Endodermal cell (in vitro differentiated cells): Measurements from ENCODE around the gene SPATA24. TPM values are rescaled to one million over a fixed set of nuclear protein-coding genes. Genes with fewer than 3 reads are reported as not detected.

Experiments used
- DNase-seq: peaks from one replicate; pipeline ENCODE4 v3.0.0-alpha.2; 2017
- H3K27ac ChIP-seq: 2 replicates; pipeline ENCODE4 v1.5.1; 2013; ENCODE audit warnings: mild to moderate bottlenecking, low read depth, low read length, moderate library complexity
- H3K27me3 ChIP-seq: 2 replicates; pipeline ENCODE4 v1.6.1; 2013; ENCODE audit warnings: mild to moderate bottlenecking, low read length, moderate library complexity; ENCODE audit not compliant: insufficient read depth, control insufficient read depth, poor library complexity, severe bottlenecking
- H3K36me3 ChIP-seq: 2 replicates; pipeline ENCODE4 v1.7.0; 2013; ENCODE audit warnings: mild to moderate bottlenecking, low read length, moderate library complexity; ENCODE audit not compliant: control insufficient read depth, insufficient read depth
- H3K4me1 ChIP-seq: one replicate; pipeline ENCODE4 v1.7.0; 2013; ENCODE audit warnings: low read length; ENCODE audit not compliant: control insufficient read depth, insufficient read depth
- H3K4me3 ChIP-seq: 2 replicates; pipeline ENCODE4 v1.5.1; 2013; ENCODE audit warnings: mild to moderate bottlenecking, low read length, moderate library complexity
- H3K9ac ChIP-seq: 2 replicates; pipeline ENCODE4 v1.6.1; 2013; ENCODE audit warnings: mild to moderate bottlenecking, low read length, moderate library complexity; ENCODE audit not compliant: poor library complexity, severe bottlenecking; ENCODE audit errors: extremely low read depth
- H3K9me3 ChIP-seq: 2 replicates; pipeline ENCODE4 v1.6.1; 2013; ENCODE audit warnings: mild to moderate bottlenecking, low read length, moderate library complexity; ENCODE audit not compliant: control insufficient read depth
- H3K27ac Mint-ChIP-seq: 2 replicates; pipeline ENCODE4 v1.8.0; 2020; ENCODE audit warnings: mixed read lengths
- H3K27me3 Mint-ChIP-seq: 2 replicates; pipeline ENCODE4 v1.8.0; 2021; ENCODE audit warnings: mild to moderate bottlenecking, mixed read lengths; ENCODE audit not compliant: insufficient read depth
- H3K36me3 Mint-ChIP-seq: 2 replicates; pipeline ENCODE4 v1.8.0; 2020; ENCODE audit warnings: low read depth, mixed read lengths
- H3K4me1 Mint-ChIP-seq: 2 replicates; pipeline ENCODE4 v1.8.0; 2020; ENCODE audit warnings: mixed read lengths
- H3K4me3 Mint-ChIP-seq: 2 replicates; pipeline ENCODE4 v1.8.0; 2020; ENCODE audit warnings: mild to moderate bottlenecking, moderate library complexity, mixed read lengths
- H3K9me3 Mint-ChIP-seq: 2 replicates; pipeline ENCODE4 v1.8.0; 2020; ENCODE audit warnings: mild to moderate bottlenecking, mixed read lengths
- WGBS, 2 experiments: methylation state at CpG; one replicate each; pipeline versions ENCODE4 v1.1.5 to v1.1.7; 2013; ENCODE audit warnings: missing lambda C conversion rate in 2 of 2, mixed read lengths in 1 of 2; ENCODE audit not compliant: insufficient coverage in 1 of 2, insufficient read length in 1 of 2; 5-methylcytosine and 5-hydroxymethylcytosine counted together
- total RNA-seq, 2 donors: library from RNA; stranded (reverse); fragmentation: NEBNext Ultra II Directional in 1 of 2; extraction: Animal tissue kit (Norgen Biotek cat#: 25700) in 1 of 2; gene quantifications; 2 replicates in 1 of 2; 3 replicates in 1 of 2; pipeline ENCODE4 v1.2.1, GENCODE V29; 2021
- TF ChIP-seq, protein P1 (sequence below): fragments of 200-600 bp; sonication (generic); conservative IDR thresholded peaks from 2 replicates; pipeline ENCODE4 v1.5.0; 2021; ENCODE audit warnings: antibody characterized with exemption, mild to moderate bottlenecking

The SPATA24 gene
- total RNA-seq, 2 donors from 2014 or later: 9.8 to 10.6 TPM

DNA sequence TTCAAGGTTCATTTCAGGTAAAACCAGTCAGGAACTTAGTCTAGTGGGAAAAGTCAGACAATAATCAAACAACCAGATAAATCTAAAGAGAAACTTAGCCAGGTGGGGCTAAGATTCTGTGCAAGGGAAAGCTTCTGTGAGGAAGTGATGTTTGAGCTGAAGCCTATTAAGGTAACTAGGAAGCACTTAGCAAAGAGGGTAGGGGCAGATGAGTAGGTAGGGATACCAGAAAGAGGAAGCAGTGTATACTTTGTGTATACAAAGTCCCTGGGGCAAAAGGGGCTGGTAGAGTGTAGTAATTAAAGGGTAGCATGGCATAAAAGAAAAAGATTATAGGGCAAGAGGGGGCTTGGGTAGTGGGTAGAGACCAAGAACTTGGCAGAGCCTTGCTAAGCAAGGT lies 3.6 kb upstream of the SPATA24 start:
- H3K27me3 Mint-ChIP-seq: no peaks in the 10 kb centered on the region
- peaks cover 1% of the 10 kb centered on the region for H3K36me3 Mint-ChIP-seq
- no peak overlapping the region for H3K9ac ChIP-seq
- H3K27ac ChIP-seq: no peak overlapping the region
- H3K4me1 ChIP-seq: peaks cover 11% of the 10 kb centered on the region
- H3K9me3 ChIP-seq: no peaks in the 10 kb centered on the region
- no peaks in the 10 kb centered on the region for H3K9me3 Mint-ChIP-seq
- H3K27ac Mint-ChIP-seq: no peak overlapping the region
- H3K4me3 Mint-ChIP-seq: no peak overlapping the region
- TF ChIP-seq, protein P1, sequence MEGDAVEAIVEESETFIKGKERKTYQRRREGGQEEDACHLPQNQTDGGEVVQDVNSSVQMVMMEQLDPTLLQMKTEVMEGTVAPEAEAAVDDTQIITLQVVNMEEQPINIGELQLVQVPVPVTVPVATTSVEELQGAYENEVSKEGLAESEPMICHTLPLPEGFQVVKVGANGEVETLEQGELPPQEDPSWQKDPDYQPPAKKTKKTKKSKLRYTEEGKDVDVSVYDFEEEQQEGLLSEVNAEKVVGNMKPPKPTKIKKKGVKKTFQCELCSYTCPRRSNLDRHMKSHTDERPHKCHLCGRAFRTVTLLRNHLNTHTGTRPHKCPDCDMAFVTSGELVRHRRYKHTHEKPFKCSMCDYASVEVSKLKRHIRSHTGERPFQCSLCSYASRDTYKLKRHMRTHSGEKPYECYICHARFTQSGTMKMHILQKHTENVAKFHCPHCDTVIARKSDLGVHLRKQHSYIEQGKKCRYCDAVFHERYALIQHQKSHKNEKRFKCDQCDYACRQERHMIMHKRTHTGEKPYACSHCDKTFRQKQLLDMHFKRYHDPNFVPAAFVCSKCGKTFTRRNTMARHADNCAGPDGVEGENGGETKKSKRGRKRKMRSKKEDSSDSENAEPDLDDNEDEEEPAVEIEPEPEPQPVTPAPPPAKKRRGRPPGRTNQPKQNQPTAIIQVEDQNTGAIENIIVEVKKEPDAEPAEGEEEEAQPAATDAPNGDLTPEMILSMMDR: no peak
- DNase-seq: no peak
- H3K27me3 ChIP-seq: no peaks in the 10 kb centered on the region
- peaks cover 5% of the 10 kb centered on the region for H3K36me3 ChIP-seq
- H3K4me3 ChIP-seq: no peak overlapping the region
- peaks cover 17% of the 10 kb centered on the region for H3K4me1 Mint-ChIP-seq

DNA sequence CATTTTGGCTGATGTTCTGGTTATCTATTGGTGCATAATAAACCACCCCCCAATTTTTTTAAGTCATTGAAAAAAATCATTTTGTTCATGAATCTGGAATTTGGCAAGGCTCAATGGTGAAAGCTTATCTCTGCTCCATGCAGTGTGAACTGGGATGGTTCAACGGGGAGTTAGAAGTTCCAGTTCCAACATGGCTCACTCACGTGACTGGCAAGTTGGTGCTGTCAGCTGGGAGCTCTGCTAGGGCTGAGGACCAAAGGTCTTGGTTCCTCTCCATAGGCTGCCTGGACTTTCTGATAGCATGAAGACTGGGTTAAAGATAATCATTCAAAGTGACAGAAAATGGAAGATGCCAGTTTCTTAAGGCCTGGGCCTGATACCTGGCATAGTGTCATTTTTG lies 3.1 kb upstream of the SPATA24 start:
- no peak overlapping the region for H3K4me3 Mint-ChIP-seq
- no peaks in the 10 kb centered on the region for H3K27me3 Mint-ChIP-seq
- 92 to 97% methylated on average over 2 of the region's 2 CpGs for WGBS, 2 experiments
- no peak overlapping the region for H3K4me3 ChIP-seq
- TF ChIP-seq, protein P1: no peak
- DNase-seq: no peak
- H3K9ac ChIP-seq: no peak overlapping the region
- no peak overlapping the region for H3K27ac Mint-ChIP-seq
- H3K9me3 Mint-ChIP-seq: no peaks in the 10 kb centered on the region
- no peak overlapping the region for H3K27ac ChIP-seq
- peaks cover 5% of the 10 kb centered on the region for H3K36me3 ChIP-seq
- H3K4me1 ChIP-seq: peaks cover 11% of the 10 kb centered on the region
- H3K27me3 ChIP-seq: no peaks in the 10 kb centered on the region
- H3K9me3 ChIP-seq: no peaks in the 10 kb centered on the region
- H3K36me3 Mint-ChIP-seq: no peaks in the 10 kb centered on the region
- H3K4me1 Mint-ChIP-seq: peaks cover 17% of the 10 kb centered on the region

DNA sequence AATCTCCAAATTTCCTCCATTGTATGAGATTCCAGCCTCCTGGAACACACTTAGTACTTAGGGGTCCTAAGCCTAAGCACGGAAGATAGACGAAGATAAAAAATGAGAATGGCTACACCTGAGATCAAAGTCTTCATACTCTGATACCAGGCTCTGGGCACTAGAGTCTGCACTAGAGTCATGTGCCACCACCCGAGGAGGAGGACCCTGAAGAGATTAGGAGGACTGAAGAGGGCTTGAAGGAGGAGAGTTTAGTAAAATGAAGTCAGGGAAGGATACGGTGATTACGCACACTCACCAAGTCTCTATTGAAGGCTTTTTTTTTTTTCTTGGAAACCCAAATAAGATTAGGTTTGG lies 573 bp upstream of the SPATA24 start:
- Histone ChIP-seq H3K27me3 (no peaks in the 10 kb centered on the region), H3K4me3 (peak overlapping the region; percentile 93), H3K9ac (peak overlapping the region; percentile 58), H3K27ac (peak overlapping the region; percentile 96), H3K9me3 (no peaks in the 10 kb centered on the region), H3K4me1 (peaks cover 11% of the 10 kb centered on the region), H3K36me3 (no peaks in the 10 kb centered on the region)
- DNase-seq: no peak
- Mint-ChIP-seq H3K27ac (peak overlapping the region; percentile 100), H3K4me1 (peaks cover 14% of the 10 kb centered on the region), H3K27me3 (no peaks in the 10 kb centered on the region), H3K9me3 (no peaks in the 10 kb centered on the region), H3K4me3 (peak overlapping the region; percentile 91), H3K36me3 (peaks cover 6% of the 10 kb centered on the region)
- TF ChIP-seq, protein P1: no peak
- WGBS, 2 experiments: 81 to 82% methylated on average over 3 to 5 of the region's 5 CpGs
